GM23338 (cell line): Measurements from ENCODE around the gene PXDN. TPM values are rescaled to one million over a fixed set of nuclear protein-coding genes. Genes with fewer than 3 reads are reported as not detected.

Experiments
- ATAC-seq: fragments of 200-7000 bp; cut with Tn5 transposase; 3 replicates; pipeline ENCODE4 v1.9.1; 2020
- DNase-seq: peaks from one replicate; pipeline ENCODE4 v3.0.0-alpha.2; 2015; ENCODE audit warnings: low spot score
- H2AFZ ChIP-seq: fragments of 200-600 bp; sonication (generic); 2 replicates; pipeline ENCODE4 v1.8.0; 2016; ENCODE audit warnings: antibody characterized with exemption, mild to moderate bottlenecking, moderate library complexity
- H3F3A ChIP-seq: fragments of 200-600 bp; sonication (generic); replicated peaks from 2 replicates; pipeline ENCODE4 v1.8.0; 2017; ENCODE audit warnings: antibody characterized with exemption, mixed run types, low read depth
- H3K27ac ChIP-seq: fragments of 200-600 bp; sonication (generic); 2 replicates; pipeline ENCODE4 v1.6.1; 2016; ENCODE audit warnings: low read depth
- H3K27me3 ChIP-seq: fragments of 200-600 bp; sonication (generic); 2 replicates; pipeline ENCODE4 v1.8.0; 2016; ENCODE audit warnings: mild to moderate bottlenecking, mixed run types, moderate library complexity; ENCODE audit not compliant: insufficient read depth
- H3K36me3 ChIP-seq: fragments of 200-600 bp; sonication (generic); 2 replicates; pipeline ENCODE4 v1.8.0; 2016; ENCODE audit warnings: mild to moderate bottlenecking; ENCODE audit not compliant: insufficient read depth
- H3K4me1 ChIP-seq: fragments of 200-600 bp; sonication (generic); 2 replicates; pipeline ENCODE4 v1.8.0; 2016; ENCODE audit warnings: mild to moderate bottlenecking, moderate library complexity; ENCODE audit not compliant: insufficient read depth
- H3K4me2 ChIP-seq: fragments of 200-600 bp; sonication (generic); 2 replicates; pipeline ENCODE4 v1.7.1; 2017; ENCODE audit warnings: mixed run types
- H3K4me3 ChIP-seq: fragments of 200-600 bp; sonication (generic); 2 replicates; pipeline ENCODE4 v1.6.1; 2016; ENCODE audit warnings: mixed run types
- H3K79me2 ChIP-seq: fragments of 200-600 bp; sonication (generic); replicated peaks from 2 replicates; pipeline ENCODE4 v1.8.0; 2017; ENCODE audit warnings: mild to moderate bottlenecking; ENCODE audit not compliant: insufficient read depth
- H3K9me2 ChIP-seq: fragments of 200-600 bp; sonication (generic); 2 replicates; pipeline ENCODE4 v1.8.0; 2017; ENCODE audit not compliant: insufficient read depth
- H4K20me1 ChIP-seq: fragments of 200-600 bp; sonication (generic); replicated peaks from 2 replicates; pipeline ENCODE4 v1.8.0; 2017; ENCODE audit warnings: mild to moderate bottlenecking; ENCODE audit not compliant: insufficient read depth
- H3K27ac Mint-ChIP-seq: 2 replicates; pipeline ENCODE4 v1.8.0; 2020; ENCODE audit warnings: inconsistent platforms, mild to moderate bottlenecking, moderate library complexity, mixed read lengths
- H3K27me3 Mint-ChIP-seq: 3 replicates; pipeline ENCODE4 v1.8.0; 2022; ENCODE audit warnings: low read depth, mild to moderate bottlenecking, moderate library complexity, mixed read lengths, inconsistent platforms; ENCODE audit not compliant: insufficient read depth, poor library complexity
- H3K36me3 Mint-ChIP-seq: 3 replicates; pipeline ENCODE4 v1.8.0; 2021; ENCODE audit warnings: low read depth, mild to moderate bottlenecking, inconsistent platforms, moderate library complexity, mixed read lengths
- H3K4me1 Mint-ChIP-seq: 3 replicates; pipeline ENCODE4 v1.8.0; 2020; ENCODE audit warnings: mild to moderate bottlenecking, inconsistent platforms, mixed read lengths
- H3K4me3 Mint-ChIP-seq: 3 replicates; pipeline ENCODE4 v1.8.0; 2021; ENCODE audit warnings: moderate library complexity, mild to moderate bottlenecking, inconsistent platforms, mixed read lengths
- H3K9me3 Mint-ChIP-seq: 3 replicates; pipeline ENCODE4 v1.8.0; 2020; ENCODE audit warnings: moderate library complexity, mild to moderate bottlenecking, inconsistent platforms, mixed read lengths
- NANOG ChIP-seq: IDR thresholded peaks from 2 replicates; pipeline ENCODE4 v1.6.1; 2016; ENCODE audit warnings: antibody characterized with exemption, borderline replicate concordance
- POLR2AphosphoS5 ChIP-seq: IDR thresholded peaks from 2 replicates; pipeline ENCODE4 v1.6.1; 2016; ENCODE audit warnings: antibody characterized with exemption, low read depth
- STAT1 ChIP-seq: IDR thresholded peaks from one replicate; pipeline ENCODE4 v1.6.1; 2016; ENCODE audit warnings: antibody characterized with exemption; ENCODE audit not compliant: unreplicated experiment
- ZNF462 ChIP-seq: fragments of 250-450 bp; sonication (Bioruptor Pico); IDR thresholded peaks from 2 replicates; pipeline ENCODE4 v1.5.0; 2020; ENCODE audit warnings: mild to moderate bottlenecking, moderate library complexity
- polyA plus RNA-seq: library from polyadenylated mRNA; unstranded; fragments of >200 nt; fragmentation: Nextera tagmentation; extraction: Ambion mirVana; gene quantifications from 2 replicates; pipeline ENCODE4 v1.2.1, GENCODE V29; 2016
- total RNA-seq: library from RNA; depleted of rRNA; stranded (reverse); fragments of >200 nt; shearing (Covaris generic); gene quantifications from 2 replicates; pipeline ENCODE4 v1.2.3, GENCODE V29; 2014
- TF ChIP-seq, protein P1 (sequence below): IDR thresholded peaks from 2 replicates; pipeline ENCODE4 v1.6.1; 2016; ENCODE audit warnings: antibody characterized with exemption
- TF ChIP-seq, protein P2 (sequence below): IDR thresholded peaks from one replicate; pipeline ENCODE4 v1.6.1; 2018; ENCODE audit warnings: antibody characterized with exemption; ENCODE audit not compliant: unreplicated experiment

PXDN gene
- total and polyA plus RNA-seq, 2 experiments from 2014 or later, result 42.2 to 225 TPM

DNA sequence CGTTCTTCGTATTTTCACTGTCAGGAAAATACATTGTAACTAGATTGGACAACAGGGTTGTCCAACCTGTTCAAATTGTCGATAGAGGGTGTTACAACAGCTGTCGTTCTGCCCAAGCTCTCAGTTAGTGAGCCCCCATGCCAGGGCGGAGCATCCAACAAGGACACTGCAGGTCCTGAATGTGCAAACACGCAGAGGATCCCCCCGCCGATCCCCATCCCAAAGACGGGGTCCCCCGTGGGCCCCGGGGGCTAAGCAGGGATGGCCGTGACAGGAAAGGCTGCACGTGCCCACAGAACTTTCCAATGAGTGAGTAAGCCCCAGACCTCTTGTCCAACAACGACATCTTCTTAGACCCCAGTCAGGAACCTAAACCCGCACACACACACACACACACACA is 140.8 kb downstream of the PXDN start (continued):
- no peak for TF ChIP-seq ZNF462
- no peak for TF ChIP-seq NANOG
- TF ChIP-seq, protein P1, sequence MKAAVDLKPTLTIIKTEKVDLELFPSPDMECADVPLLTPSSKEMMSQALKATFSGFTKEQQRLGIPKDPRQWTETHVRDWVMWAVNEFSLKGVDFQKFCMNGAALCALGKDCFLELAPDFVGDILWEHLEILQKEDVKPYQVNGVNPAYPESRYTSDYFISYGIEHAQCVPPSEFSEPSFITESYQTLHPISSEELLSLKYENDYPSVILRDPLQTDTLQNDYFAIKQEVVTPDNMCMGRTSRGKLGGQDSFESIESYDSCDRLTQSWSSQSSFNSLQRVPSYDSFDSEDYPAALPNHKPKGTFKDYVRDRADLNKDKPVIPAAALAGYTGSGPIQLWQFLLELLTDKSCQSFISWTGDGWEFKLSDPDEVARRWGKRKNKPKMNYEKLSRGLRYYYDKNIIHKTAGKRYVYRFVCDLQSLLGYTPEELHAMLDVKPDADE, result no peak

DNA sequence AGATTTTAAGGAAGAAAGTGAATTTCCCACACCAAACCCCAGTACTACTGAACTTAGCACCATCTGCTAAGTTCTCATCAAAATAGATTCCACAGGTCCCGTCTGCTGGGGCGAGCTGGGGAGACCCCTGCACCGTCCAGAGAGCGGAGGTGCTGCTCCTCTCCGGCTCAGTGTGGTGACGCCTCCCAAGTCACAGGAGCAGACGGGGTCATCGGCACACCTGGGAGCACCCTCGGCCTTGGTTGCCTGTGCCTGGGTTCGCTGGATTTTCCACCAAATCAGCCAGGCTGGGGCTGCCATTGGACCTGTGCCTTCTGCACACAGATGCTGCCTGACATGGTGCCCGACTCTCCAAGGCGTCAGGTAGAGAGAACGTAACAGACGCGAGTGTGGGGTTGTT is 141.3 kb downstream of the PXDN start:
- Mint-ChIP-seq H3K27ac (no peak overlapping the region), H3K4me3 (no peak overlapping the region), H3K4me1 (peaks cover 2% of the 10 kb centered on the region; the same call in 2 of the 3 replicates), H3K27me3 (peaks cover 5% of the 10 kb centered on the region), H3K36me3 (peaks cover 3% of the 10 kb centered on the region; the same call in 1 of the 3 replicates), H3K9me3 (no peaks in the 10 kb centered on the region)
- Histone ChIP-seq H3K36me3 (no peaks in the 10 kb centered on the region), H3K4me1 (peaks cover 13% of the 10 kb centered on the region), H2AFZ (no peak overlapping the region), H3K4me3 (no peak overlapping the region), H3K79me2 (no peaks in the 10 kb centered on the region), H3K9me2 (no peaks in the 10 kb centered on the region), H4K20me1 (no peaks in the 10 kb centered on the region), H3K27me3 (no peaks in the 10 kb centered on the region), H3K27ac (no peak overlapping the region), H3F3A (peaks cover 15% of the 10 kb centered on the region; the same call in 1 of the 2 replicates), H3K4me2 (no peak overlapping the region)
- DNase-seq (no peak), ATAC-seq (no peak)
- TF ChIP-seq, protein P2, sequence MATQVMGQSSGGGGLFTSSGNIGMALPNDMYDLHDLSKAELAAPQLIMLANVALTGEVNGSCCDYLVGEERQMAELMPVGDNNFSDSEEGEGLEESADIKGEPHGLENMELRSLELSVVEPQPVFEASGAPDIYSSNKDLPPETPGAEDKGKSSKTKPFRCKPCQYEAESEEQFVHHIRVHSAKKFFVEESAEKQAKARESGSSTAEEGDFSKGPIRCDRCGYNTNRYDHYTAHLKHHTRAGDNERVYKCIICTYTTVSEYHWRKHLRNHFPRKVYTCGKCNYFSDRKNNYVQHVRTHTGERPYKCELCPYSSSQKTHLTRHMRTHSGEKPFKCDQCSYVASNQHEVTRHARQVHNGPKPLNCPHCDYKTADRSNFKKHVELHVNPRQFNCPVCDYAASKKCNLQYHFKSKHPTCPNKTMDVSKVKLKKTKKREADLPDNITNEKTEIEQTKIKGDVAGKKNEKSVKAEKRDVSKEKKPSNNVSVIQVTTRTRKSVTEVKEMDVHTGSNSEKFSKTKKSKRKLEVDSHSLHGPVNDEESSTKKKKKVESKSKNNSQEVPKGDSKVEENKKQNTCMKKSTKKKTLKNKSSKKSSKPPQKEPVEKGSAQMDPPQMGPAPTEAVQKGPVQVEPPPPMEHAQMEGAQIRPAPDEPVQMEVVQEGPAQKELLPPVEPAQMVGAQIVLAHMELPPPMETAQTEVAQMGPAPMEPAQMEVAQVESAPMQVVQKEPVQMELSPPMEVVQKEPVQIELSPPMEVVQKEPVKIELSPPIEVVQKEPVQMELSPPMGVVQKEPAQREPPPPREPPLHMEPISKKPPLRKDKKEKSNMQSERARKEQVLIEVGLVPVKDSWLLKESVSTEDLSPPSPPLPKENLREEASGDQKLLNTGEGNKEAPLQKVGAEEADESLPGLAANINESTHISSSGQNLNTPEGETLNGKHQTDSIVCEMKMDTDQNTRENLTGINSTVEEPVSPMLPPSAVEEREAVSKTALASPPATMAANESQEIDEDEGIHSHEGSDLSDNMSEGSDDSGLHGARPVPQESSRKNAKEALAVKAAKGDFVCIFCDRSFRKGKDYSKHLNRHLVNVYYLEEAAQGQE, result no peak
- TF ChIP-seq POLR2AphosphoS5 (no peak), STAT1 (no peak)
